Gastrocnemius medialis (tissue), 4 donors: ENCODE results near the gene MFSD6L.

Experiments used
- POLR2A ChIP-seq, 2 donors: fragments of 450-650 bp; IDR thresholded peaks; one replicate each; pipeline ENCODE4 v1.6.1; 2017; ENCODE audit warnings: antibody characterized with exemption in 2 of 2, mild to moderate bottlenecking in 2 of 2, moderate library complexity in 2 of 2
- TF ChIP-seq, protein P1 (sequence below), 5 experiments: fragments of 450-650 bp in 3 of 5; fragments of 200-600 bp in 2 of 5; sonication (generic) in 2 of 5; IDR thresholded peaks in 4 of 5; conservative IDR thresholded peaks in 1 of 5; 1 replicate in 4 of 5; 2 replicates in 1 of 5; pipeline ENCODE4 v1.5.1; 2016 to 2019; ENCODE audit warnings: antibody characterized with exemption in 5 of 5, mild to moderate bottlenecking in 3 of 5, moderate library complexity in 3 of 5

DNA sequence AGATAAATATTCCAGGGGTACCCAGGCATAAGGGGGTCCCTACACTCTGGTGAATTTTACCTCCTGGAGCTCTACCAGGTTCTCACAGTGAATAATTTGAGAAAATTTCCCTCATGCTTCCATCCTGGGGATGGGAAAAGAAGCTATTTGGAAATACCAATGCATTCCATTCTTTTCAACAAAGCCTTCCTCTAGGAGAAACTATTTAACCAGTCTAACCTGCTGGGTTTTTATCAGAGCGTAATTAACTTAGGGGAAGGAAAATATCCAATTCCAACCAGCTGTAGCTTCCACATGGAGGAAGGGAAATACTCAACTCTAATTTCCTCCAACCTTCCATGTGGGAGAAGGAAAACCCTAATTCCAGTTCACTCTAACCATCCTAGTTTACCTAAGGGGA lies 17.0 kb downstream of the MFSD6L start:
- TF ChIP-seq, protein P1, sequence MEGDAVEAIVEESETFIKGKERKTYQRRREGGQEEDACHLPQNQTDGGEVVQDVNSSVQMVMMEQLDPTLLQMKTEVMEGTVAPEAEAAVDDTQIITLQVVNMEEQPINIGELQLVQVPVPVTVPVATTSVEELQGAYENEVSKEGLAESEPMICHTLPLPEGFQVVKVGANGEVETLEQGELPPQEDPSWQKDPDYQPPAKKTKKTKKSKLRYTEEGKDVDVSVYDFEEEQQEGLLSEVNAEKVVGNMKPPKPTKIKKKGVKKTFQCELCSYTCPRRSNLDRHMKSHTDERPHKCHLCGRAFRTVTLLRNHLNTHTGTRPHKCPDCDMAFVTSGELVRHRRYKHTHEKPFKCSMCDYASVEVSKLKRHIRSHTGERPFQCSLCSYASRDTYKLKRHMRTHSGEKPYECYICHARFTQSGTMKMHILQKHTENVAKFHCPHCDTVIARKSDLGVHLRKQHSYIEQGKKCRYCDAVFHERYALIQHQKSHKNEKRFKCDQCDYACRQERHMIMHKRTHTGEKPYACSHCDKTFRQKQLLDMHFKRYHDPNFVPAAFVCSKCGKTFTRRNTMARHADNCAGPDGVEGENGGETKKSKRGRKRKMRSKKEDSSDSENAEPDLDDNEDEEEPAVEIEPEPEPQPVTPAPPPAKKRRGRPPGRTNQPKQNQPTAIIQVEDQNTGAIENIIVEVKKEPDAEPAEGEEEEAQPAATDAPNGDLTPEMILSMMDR (IDR thresholded peaks at IDR 0.05 in 4 of 5, conservative IDR thresholded peaks at IDR 0.05 in 1 of 5) = no peak
- TF ChIP-seq POLR2A (IDR thresholded peaks at IDR 0.05) = no peak
